ENCODE results near the gene HS3ST4. TPM values are rescaled to one million over a fixed set of nuclear protein-coding genes. Genes with fewer than 3 reads are reported as not detected.

Gene HS3ST4
- total RNA-seq, 1 experiment from 2014 or later: not detected

DNA sequence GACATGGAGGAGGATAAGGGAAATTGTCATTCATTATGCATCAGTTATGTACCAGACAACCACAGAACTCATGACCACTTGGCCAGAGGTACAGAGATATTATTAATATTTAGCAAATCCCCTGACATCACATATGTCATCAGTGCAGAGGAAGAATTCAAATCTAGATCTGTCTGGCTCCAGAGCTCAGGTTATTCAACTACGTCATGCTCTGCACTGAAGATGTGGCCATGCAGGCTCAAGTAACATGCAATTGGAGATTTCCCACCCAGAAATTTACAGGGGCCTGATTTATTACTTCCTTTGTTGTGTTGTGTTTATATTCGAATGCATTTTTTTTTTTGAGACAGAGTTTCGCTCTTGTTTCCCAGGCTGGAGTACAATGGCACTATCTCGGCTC, 224.3 kb downstream of the HS3ST4 start:
- H3K9me3 Mint-ChIP-seq (ENCODE audit: unreplicated experiment): peaks cover 36% of the 10 kb centered on the region
- no peaks in the 10 kb centered on the region for H3K4me1 Mint-ChIP-seq (ENCODE audit: insufficient read depth, unreplicated experiment)
- H3K27ac Mint-ChIP-seq (ENCODE audit: low read depth, unreplicated experiment): no peak overlapping the region
- POLR2A ChIA-PET: no interaction called here
- intact Hi-C loops (cut with micrococcal nuclease): no loop called here
- BruUV-seq (replicated peaks): no TSS peak
- H3K27me3 Mint-ChIP-seq (ENCODE audit: insufficient read depth, unreplicated experiment): no peaks in the 10 kb centered on the region
- H3K4me3 Mint-ChIP-seq (ENCODE audit: unreplicated experiment): no peak overlapping the region
- DNase-seq (ENCODE audit: unreplicated experiment): no peak
- TF ChIP-seq, protein P1, sequence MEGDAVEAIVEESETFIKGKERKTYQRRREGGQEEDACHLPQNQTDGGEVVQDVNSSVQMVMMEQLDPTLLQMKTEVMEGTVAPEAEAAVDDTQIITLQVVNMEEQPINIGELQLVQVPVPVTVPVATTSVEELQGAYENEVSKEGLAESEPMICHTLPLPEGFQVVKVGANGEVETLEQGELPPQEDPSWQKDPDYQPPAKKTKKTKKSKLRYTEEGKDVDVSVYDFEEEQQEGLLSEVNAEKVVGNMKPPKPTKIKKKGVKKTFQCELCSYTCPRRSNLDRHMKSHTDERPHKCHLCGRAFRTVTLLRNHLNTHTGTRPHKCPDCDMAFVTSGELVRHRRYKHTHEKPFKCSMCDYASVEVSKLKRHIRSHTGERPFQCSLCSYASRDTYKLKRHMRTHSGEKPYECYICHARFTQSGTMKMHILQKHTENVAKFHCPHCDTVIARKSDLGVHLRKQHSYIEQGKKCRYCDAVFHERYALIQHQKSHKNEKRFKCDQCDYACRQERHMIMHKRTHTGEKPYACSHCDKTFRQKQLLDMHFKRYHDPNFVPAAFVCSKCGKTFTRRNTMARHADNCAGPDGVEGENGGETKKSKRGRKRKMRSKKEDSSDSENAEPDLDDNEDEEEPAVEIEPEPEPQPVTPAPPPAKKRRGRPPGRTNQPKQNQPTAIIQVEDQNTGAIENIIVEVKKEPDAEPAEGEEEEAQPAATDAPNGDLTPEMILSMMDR (IDR thresholded peaks at IDR 0.05; ENCODE audit: unreplicated experiment): no peak
- CTCF ChIA-PET: interaction anchor here (0.6 kb wide), 1 partner anchor 339 kb away, joined by 4 read pairs; no protein-coding TSS in a partner anchor
- no peaks in the 10 kb centered on the region for H3K36me3 Mint-ChIP-seq (ENCODE audit: insufficient read depth, unreplicated experiment)

DNA sequence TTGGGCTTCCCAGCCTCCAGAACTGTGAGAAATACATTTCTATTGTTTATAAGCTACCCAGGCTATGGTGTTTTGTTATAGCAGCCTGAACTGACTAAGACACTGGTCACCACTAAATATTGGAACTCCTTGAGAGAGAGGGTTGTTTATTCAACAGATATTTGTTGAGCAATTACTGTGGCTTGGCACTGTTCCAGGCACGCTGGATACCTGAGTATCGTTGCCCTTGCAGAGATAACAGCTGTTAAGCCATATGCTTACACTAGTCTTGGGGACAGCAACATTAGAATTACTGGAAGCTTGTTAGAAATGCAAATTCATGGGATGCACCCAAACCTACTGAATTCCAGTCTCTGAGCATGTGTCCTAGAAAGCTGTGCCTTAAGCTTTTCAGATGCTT, 230.7 kb downstream of the HS3ST4 start:
- POLR2A ChIA-PET: no interaction called here
- H3K4me1 Mint-ChIP-seq (ENCODE audit: insufficient read depth, unreplicated experiment): no peaks in the 10 kb centered on the region
- H3K9me3 Mint-ChIP-seq (ENCODE audit: unreplicated experiment): peaks cover 75% of the 10 kb centered on the region
- intact Hi-C loops (cut with micrococcal nuclease): no loop called here
- no peak overlapping the region for H3K4me3 Mint-ChIP-seq (ENCODE audit: unreplicated experiment)
- TF ChIP-seq, protein P1 (IDR thresholded peaks at IDR 0.05; ENCODE audit: unreplicated experiment): no peak
- H3K36me3 Mint-ChIP-seq (ENCODE audit: insufficient read depth, unreplicated experiment): no peaks in the 10 kb centered on the region
- no peaks in the 10 kb centered on the region for H3K27me3 Mint-ChIP-seq (ENCODE audit: insufficient read depth, unreplicated experiment)
- no peak overlapping the region for H3K27ac Mint-ChIP-seq (ENCODE audit: low read depth, unreplicated experiment)
- no peak for DNase-seq (ENCODE audit: unreplicated experiment)
- CTCF ChIA-PET: no interaction called here
- no TSS peak for BruUV-seq (replicated peaks)

DNA sequence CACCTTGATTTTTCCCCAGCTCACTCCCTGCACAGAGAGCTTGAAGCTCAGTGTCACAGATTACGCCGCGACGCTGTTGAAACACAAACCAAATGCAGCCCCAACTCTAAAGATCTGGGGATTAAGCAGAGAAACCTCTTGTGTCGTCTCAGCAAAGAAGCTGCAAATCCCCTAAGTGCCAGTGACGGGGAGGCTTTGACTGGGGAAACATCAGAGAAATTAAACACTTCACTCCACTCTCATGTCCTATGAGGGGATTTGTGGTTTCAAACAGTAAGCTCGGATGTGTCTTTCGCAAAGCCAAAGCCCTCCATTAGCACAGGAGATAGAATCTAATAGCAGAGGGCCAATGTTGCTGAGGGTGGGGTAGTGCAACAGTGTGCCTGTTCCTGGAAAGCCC, 233.7 kb downstream of the HS3ST4 start:
- Mint-ChIP-seq H3K9me3 (ENCODE audit: unreplicated experiment) (peaks cover 77% of the 10 kb centered on the region), H3K27ac (ENCODE audit: low read depth, unreplicated experiment) (no peak overlapping the region), H3K36me3 (ENCODE audit: insufficient read depth, unreplicated experiment) (no peaks in the 10 kb centered on the region), H3K4me1 (ENCODE audit: insufficient read depth, unreplicated experiment) (no peaks in the 10 kb centered on the region), H3K27me3 (ENCODE audit: insufficient read depth, unreplicated experiment) (no peaks in the 10 kb centered on the region), H3K4me3 (ENCODE audit: unreplicated experiment) (no peak overlapping the region)
- intact Hi-C loops (cut with micrococcal nuclease): no loop called here
- no TSS peak for BruUV-seq (replicated peaks)
- TF ChIP-seq, protein P1 (IDR thresholded peaks at IDR 0.05; ENCODE audit: unreplicated experiment): no peak
- POLR2A ChIA-PET: no interaction called here
- DNase-seq (ENCODE audit: unreplicated experiment): no peak
- CTCF ChIA-PET: interaction anchor here (0.8 kb wide), 1 partner anchor 27 kb away, joined by 4 read pairs; no protein-coding TSS in a partner anchor

DNA sequence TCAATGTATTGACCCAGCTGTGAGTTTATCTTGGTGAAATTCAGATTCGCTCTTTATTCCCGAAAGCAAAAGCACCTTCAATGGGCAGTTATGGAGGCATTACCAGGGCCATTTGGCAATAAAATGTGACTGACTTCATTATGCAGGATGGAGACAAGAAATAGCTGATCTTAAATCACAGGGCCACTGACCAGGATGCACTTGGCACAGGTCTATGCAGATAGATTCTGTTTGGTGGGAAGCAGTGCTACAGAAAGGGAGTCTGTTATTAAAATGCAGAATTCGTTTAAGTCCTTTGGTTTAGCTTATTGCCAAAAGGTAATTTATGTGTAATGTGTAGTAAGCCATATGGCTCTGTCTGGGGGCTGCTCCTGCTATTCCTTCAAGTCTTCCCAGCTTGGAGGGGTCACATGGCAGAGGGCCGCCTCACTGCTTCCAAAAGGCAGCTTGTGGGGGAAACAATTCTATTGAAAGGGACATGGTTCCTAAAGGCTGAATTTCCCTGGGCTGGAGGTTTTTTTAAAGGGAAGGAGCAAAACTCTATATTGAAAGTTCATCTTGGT, 239.8 kb downstream of the HS3ST4 start:
- ChIA-PET CTCF (no interaction called here), POLR2A (no interaction called here)
- Mint-ChIP-seq H3K9me3 (ENCODE audit: unreplicated experiment) (peaks cover 63% of the 10 kb centered on the region), H3K4me3 (ENCODE audit: unreplicated experiment) (no peak overlapping the region), H3K36me3 (ENCODE audit: insufficient read depth, unreplicated experiment) (no peaks in the 10 kb centered on the region), H3K27ac (ENCODE audit: low read depth, unreplicated experiment) (no peak overlapping the region), H3K4me1 (ENCODE audit: insufficient read depth, unreplicated experiment) (no peaks in the 10 kb centered on the region), H3K27me3 (ENCODE audit: insufficient read depth, unreplicated experiment) (no peaks in the 10 kb centered on the region)
- TF ChIP-seq, protein P1 (IDR thresholded peaks at IDR 0.05; ENCODE audit: unreplicated experiment): no peak
- no peak for DNase-seq (ENCODE audit: unreplicated experiment)
- BruUV-seq (replicated peaks): no TSS peak
- intact Hi-C loops (cut with micrococcal nuclease): no loop called here
